Karpas-422 (cell line): ENCODE results near the gene BPIFA2. TPM values are rescaled to one million over a fixed set of nuclear protein-coding genes. Genes with fewer than 3 reads are reported as not detected.
"Not testable (repeated sequence)": the region's sequence is repeated elsewhere in the genome, so short reads cannot be mapped to it uniquely, and the experiment has no call there.

ENCODE experiments used
- DNase-seq: peaks from one replicate; pipeline ENCODE4 v3.0.0-alpha.2; 2015
- H2AFZ ChIP-seq: fragments of 200-600 bp; sonication (generic); 2 replicates; pipeline ENCODE4 v1.6.1; 2014; ENCODE audit warnings: antibody characterized with exemption, low read length, mixed read lengths
- H3K27ac ChIP-seq: fragments of 200-600 bp; sonication (generic); 2 replicates; pipeline ENCODE4 v1.5.1; 2014; ENCODE audit warnings: mild to moderate bottlenecking, low read length, moderate library complexity
- H3K27me3 ChIP-seq: fragments of 200-600 bp; sonication (generic); 2 replicates; pipeline ENCODE4 v1.6.1; 2014; ENCODE audit warnings: low read length, mixed read lengths
- H3K36me3 ChIP-seq: fragments of 200-600 bp; sonication (generic); 2 replicates; pipeline ENCODE4 v1.6.1; 2014; ENCODE audit warnings: low read length, mixed read lengths; ENCODE audit not compliant: insufficient read depth
- H3K4me1 ChIP-seq: fragments of 200-600 bp; sonication (generic); 2 replicates; pipeline ENCODE4 v1.6.1; 2014; ENCODE audit warnings: mild to moderate bottlenecking, low read length, mixed read lengths
- H3K4me2 ChIP-seq: fragments of 200-600 bp; sonication (generic); 2 replicates; pipeline ENCODE4 v1.6.1; 2014; ENCODE audit warnings: low read length, low read depth, mild to moderate bottlenecking; ENCODE audit not compliant: poor library complexity, severe bottlenecking
- H3K4me3 ChIP-seq: fragments of 200-600 bp; sonication (generic); 2 replicates; pipeline ENCODE4 v1.5.1; 2014; ENCODE audit warnings: mild to moderate bottlenecking, antibody characterized with exemption, low read length, mixed read lengths
- H3K79me2 ChIP-seq: fragments of 200-600 bp; sonication (generic); 2 replicates; pipeline ENCODE4 v1.6.1; 2014; ENCODE audit warnings: mild to moderate bottlenecking, low read length, mixed read lengths
- H3K9ac ChIP-seq: fragments of 200-600 bp; sonication (generic); 2 replicates; pipeline ENCODE4 v1.6.0; 2014; ENCODE audit warnings: low read length
- H3K9me2 ChIP-seq: fragments of 200-600 bp; sonication (generic), shearing (Covaris generic); replicated peaks from 2 replicates; pipeline ENCODE4 v1.6.0; 2014; ENCODE audit warnings: mild to moderate bottlenecking, low read length, moderate library complexity; ENCODE audit not compliant: insufficient read depth
- H3K9me3 ChIP-seq: fragments of 300-700, 200-600 bp; sonication (generic); 2 replicates; pipeline ENCODE4 v1.6.1; 2014; ENCODE audit warnings: low read length, mixed read lengths
- H4K20me1 ChIP-seq: fragments of 200-600 bp; sonication (generic); 2 replicates; pipeline ENCODE4 v1.6.1; 2014; ENCODE audit warnings: mild to moderate bottlenecking, antibody characterized with exemption, low read length, low read depth; ENCODE audit not compliant: insufficient read depth
- total RNA-seq: library from RNA; depleted of rRNA; stranded (reverse); fragments of >200 nt; shearing (Covaris generic); gene quantifications from 2 replicates; pipeline ENCODE4 v1.2.3, GENCODE V29; 2014; ENCODE audit warnings: low replicate concordance; rRNA removed

The BPIFA2 gene, protein sequence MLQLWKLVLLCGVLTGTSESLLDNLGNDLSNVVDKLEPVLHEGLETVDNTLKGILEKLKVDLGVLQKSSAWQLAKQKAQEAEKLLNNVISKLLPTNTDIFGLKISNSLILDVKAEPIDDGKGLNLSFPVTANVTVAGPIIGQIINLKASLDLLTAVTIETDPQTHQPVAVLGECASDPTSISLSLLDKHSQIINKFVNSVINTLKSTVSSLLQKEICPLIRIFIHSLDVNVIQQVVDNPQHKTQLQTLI
- total RNA-seq: not detected in 2 replicates

DNA sequence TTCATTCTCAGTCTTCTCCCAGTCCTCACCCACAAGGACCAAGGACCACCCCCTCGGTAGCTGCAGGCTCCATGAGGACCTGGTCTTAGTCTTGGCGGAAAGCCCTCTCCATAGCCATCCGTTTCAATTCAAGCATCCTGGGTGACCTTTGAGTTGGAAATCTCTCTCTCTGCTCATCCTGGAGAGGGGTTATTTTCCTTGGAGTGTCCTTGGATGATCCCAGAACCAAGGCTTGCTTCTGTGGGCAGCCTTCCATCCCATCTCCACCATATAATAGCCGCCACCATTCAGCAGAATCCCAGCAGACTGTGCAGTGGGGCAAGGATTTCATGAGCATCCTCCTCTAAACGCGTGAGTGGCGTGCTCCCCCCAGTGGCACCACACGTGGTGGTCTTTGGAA, at the start of gene BPIFA2:
Gene BPIFA2, plus strand, starts transcription at position 301 of the 400 bp plus-strand sequence. CDS start 987 bp downstream, outside the sequence.
- Histone ChIP-seq H3K27me3 (peaks cover 7% of the 10 kb centered on the region; the same call in 1 of the 2 replicates), H3K4me1 (peaks cover 27% of the 10 kb centered on the region), H3K27ac (no peak within 1 kb of the TSS), H3K36me3 (no peaks in the 10 kb centered on the region), H3K79me2 (no peaks in the 10 kb centered on the region), H2AFZ (no peak within 1 kb of the TSS), H3K9me2 (no peaks in the 10 kb centered on the region), H3K4me3 (no peak within 1 kb of the TSS), H3K9me3 (peaks cover 16% of the 10 kb centered on the region), H3K4me2 (no peak within 1 kb of the TSS), H4K20me1 (no peaks in the 10 kb centered on the region), H3K9ac (no peak within 1 kb of the TSS)
- no peak for DNase-seq

DNA sequence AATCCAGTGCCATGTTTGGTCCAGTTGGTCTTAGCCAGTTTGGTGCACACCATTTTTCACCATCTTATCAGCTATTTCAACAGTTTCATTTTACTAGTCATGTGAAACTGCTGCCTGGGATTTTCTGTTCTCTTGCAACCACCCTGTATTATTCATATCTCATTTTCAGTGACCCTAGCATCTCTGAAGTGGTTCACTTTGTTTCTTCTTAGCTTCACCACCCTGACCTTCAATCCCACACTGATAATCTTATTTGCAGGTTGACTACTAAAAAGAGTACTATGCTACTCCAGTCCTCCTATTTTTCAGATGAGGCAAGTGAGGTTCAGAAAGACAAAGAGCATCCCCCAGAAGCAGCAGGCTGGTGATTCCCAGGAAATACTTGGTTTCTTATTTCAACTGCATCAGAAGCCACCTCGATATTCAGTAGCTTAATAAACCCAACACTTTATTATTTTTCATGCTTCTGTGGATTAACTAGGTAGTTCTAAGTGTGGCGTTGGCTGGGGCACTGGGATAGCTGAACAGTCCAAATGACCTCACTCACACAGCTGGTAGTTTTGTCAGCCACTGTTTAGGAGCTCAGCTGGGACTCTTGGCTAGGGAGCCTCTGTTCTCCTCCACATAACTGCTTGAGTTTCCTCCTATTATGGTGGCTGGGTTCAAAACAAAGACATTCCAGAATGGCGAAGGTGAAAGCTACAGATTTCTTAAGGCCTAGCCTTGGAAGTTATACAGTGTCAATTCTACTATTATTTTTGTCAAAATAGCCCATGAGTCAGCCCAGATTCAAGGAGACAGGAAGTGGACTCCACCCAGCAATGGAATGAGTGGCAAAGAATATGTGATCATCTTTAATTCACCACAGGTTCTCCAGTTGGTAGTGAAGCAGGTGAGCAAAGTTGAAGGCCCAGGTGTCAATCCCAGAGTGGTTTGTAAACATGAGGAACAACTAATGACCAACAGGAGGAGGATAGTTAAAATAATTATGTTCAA, 47.9 kb upstream of the BPIFA2 start:
- no peaks in the 10 kb centered on the region for H3K27me3 ChIP-seq
- no peak for DNase-seq
- H3K4me3 ChIP-seq: no peak overlapping the region
- H4K20me1 ChIP-seq: no peaks in the 10 kb centered on the region
- no peak overlapping the region for H2AFZ ChIP-seq
- H3K36me3 ChIP-seq: no peaks in the 10 kb centered on the region
- H3K9ac ChIP-seq: no peak overlapping the region
- no peaks in the 10 kb centered on the region for H3K9me3 ChIP-seq
- no peaks in the 10 kb centered on the region for H3K9me2 ChIP-seq
- no peaks in the 10 kb centered on the region for H3K4me1 ChIP-seq
- H3K4me2 ChIP-seq: no peak overlapping the region
- H3K27ac ChIP-seq: no peak overlapping the region
- H3K79me2 ChIP-seq: no peaks in the 10 kb centered on the region

DNA sequence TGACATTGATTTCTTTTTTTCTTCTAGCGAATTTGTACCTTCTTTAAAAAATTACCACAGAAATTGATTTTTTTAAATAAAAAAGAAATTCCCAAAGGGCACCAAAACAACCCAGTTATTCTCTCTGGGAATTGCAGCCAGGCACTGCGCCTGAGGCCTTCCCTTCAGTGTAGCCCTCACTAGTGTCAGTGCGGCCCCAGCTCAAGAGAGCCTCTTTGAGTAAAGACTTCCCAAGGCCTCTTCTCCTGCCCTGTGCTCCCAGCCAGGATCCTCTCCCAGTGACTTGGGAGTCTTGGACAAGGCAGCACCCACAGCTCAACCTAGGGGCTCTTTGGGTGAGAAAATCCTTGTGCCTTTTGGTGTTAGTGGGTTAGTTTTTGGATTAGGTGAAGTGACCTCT, 47.0 kb upstream of the BPIFA2 start:
- Histone ChIP-seq H3K9me2 (no peaks in the 10 kb centered on the region), H3K9me3 (no peaks in the 10 kb centered on the region), H3K4me2 (no peak overlapping the region), H3K79me2 (no peaks in the 10 kb centered on the region), H3K27ac (no peak overlapping the region), H3K4me1 (no peaks in the 10 kb centered on the region), H3K4me3 (no peak overlapping the region), H4K20me1 (no peaks in the 10 kb centered on the region), H3K9ac (no peak overlapping the region), H2AFZ (no peak overlapping the region), H3K36me3 (no peaks in the 10 kb centered on the region), H3K27me3 (no peaks in the 10 kb centered on the region)
- no peak for DNase-seq

DNA sequence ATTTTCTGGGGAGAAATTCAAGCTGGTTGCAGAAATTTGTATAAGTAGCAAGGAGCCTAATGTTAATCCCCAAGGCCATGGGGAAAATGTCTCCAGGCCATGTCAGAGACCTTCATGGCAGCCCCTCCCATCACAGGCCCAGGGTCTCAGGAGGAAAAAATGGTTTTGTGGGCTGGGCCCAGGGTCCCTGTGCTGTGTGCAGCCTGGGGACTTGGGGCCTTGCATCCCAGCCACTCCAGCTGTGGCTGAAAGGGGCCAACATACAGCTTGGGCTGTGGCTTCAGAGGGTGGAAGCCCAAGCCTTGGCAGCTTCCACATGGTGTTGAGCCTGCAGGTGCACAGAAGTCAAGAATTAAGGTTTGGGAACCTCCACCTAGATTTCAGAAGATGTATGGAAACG, 45.7 kb upstream of the BPIFA2 start:
- not testable (repeated sequence) for H3K9me2 ChIP-seq, DNase-seq

DNA sequence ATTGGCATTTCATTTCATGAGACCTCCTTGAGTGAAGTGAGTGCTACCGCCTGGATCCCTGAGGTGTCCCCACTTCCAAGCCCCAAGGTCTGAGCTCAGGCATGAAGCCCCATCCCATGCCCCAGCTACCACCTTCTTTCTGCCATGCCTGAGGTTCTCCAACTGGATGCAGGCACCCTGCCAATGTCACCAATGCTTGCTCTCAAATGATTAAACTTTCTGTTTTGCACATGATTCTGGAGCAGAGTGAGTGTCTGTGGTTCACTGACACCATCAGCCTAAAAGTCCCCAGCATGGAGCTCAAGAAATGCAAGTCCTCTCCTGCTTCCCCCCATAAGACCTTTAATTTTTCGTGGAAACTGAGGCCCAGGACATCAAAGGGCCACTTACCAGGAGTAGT, 43.7 kb upstream of the BPIFA2 start:
- no peaks in the 10 kb centered on the region for H3K9me3 ChIP-seq
- no peak overlapping the region for H3K27ac ChIP-seq
- H3K4me1 ChIP-seq: peaks cover 3% of the 10 kb centered on the region; the same call in 1 of the 2 replicates
- H3K4me3 ChIP-seq: no peak overlapping the region
- no peaks in the 10 kb centered on the region for H3K79me2 ChIP-seq
- no peak for DNase-seq
- H3K4me2 ChIP-seq: no peak overlapping the region
- no peaks in the 10 kb centered on the region for H3K36me3 ChIP-seq
- no peaks in the 10 kb centered on the region for H3K9me2 ChIP-seq
- H3K27me3 ChIP-seq: no peaks in the 10 kb centered on the region
- no peak overlapping the region for H3K9ac ChIP-seq
- H4K20me1 ChIP-seq: no peaks in the 10 kb centered on the region
- H2AFZ ChIP-seq: no peak overlapping the region

More for the DNA sequence above, 45.7 kb upstream of the BPIFA2 start:
- H2AFZ ChIP-seq, H3K9me3 ChIP-seq, H3K79me2 ChIP-seq, H3K9ac ChIP-seq, H4K20me1 ChIP-seq, H3K27ac ChIP-seq, H3K27me3 ChIP-seq, H3K36me3 ChIP-seq, H3K4me3 ChIP-seq, H3K4me1 ChIP-seq, H3K4me2 ChIP-seq: not testable (repeated sequence)

DNA sequence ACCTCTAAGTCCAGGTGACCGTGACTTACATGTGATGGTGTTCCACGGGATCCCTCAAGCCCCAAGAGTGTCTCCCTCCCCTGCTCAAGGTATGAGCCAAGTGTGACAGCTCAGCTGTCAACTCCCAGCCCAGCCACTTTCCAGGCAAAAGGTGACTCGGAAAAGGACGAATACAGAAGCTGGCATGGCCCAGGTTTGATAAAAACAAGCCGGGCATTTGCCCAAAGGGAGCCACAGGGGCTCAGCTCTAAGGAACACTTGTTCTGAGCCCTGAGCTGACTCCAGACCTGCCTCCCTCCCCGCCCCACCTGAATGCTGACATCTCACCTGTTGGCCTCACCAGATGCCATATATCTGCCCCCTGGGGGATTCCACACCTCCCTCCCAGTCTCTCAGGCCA, 43.0 kb upstream of the BPIFA2 start:
- Histone ChIP-seq H3K4me1 (peaks cover 3% of the 10 kb centered on the region; the same call in 1 of the 2 replicates), H3K4me2 (no peak overlapping the region), H2AFZ (no peak overlapping the region), H3K27me3 (no peaks in the 10 kb centered on the region), H3K4me3 (no peak overlapping the region), H3K9ac (no peak overlapping the region), H3K9me3 (no peaks in the 10 kb centered on the region), H3K36me3 (no peaks in the 10 kb centered on the region), H3K79me2 (no peaks in the 10 kb centered on the region), H4K20me1 (no peaks in the 10 kb centered on the region), H3K9me2 (no peaks in the 10 kb centered on the region), H3K27ac (no peak overlapping the region)
- no peak for DNase-seq

DNA sequence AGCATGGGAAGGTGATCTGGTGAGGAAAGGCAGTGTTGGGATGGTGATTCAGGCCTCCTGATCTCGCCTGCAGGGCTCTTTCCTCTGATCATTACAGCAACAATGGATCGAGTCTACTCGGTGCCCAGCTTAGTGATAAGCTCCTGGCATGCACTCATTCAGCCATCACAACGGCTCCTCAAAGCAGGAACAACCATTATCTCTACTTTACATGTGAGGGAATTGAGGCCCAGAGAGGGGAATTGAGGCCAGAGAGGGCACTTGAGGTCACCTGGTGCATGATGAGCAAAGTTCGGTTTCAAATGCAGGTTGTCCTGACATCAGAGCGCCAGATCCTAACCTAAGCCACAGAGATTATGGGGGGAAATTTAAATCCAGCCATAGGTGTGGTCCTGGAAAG, 42.0 kb upstream of the BPIFA2 start:
- Histone ChIP-seq H3K9ac (no peak overlapping the region), H3K27ac (no peak overlapping the region), H2AFZ (no peak overlapping the region), H3K4me1 (peaks cover 3% of the 10 kb centered on the region; the same call in 1 of the 2 replicates), H3K79me2 (no peaks in the 10 kb centered on the region), H3K4me3 (no peak overlapping the region), H3K9me2 (no peaks in the 10 kb centered on the region), H4K20me1 (no peaks in the 10 kb centered on the region), H3K9me3 (no peaks in the 10 kb centered on the region), H3K4me2 (no peak overlapping the region), H3K36me3 (no peaks in the 10 kb centered on the region), H3K27me3 (no peaks in the 10 kb centered on the region)
- DNase-seq: no peak

DNA sequence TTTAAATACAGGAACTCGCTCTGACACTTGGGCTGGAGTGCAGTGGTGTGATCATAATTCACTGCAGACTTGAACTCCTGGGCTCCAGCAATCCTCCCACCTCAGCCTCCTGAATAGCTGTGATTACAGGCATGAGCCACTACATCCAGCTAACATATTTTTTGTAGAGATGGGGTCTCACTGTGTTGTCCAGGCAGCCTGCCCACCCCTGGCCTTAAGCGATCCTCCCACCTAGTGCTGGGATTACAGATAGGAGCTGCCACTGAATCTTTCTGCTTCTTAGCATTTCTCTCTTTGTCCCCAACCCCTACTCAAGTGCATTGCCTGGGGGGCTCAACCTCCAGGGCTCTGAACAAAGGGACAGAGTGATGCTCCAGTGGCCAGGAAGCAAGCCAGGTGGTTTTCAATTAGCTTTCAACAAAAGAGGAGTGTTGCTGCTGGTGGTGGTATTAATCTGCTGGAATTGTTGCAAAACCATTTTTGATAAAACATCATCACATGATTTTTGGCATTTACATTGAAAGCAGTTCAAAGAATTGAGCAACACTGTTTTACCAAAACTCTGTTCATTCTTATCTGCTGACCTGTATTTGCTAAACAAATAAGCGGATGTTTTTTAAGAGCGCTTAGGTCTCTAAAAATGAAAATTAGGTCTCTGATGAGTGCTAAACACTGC, 40.4 kb upstream of the BPIFA2 start:
- H3K36me3 ChIP-seq: no peaks in the 10 kb centered on the region
- no peak overlapping the region for H3K4me3 ChIP-seq
- H3K79me2 ChIP-seq: no peaks in the 10 kb centered on the region
- no peak overlapping the region for H3K9ac ChIP-seq
- no peaks in the 10 kb centered on the region for H3K9me3 ChIP-seq
- H3K4me1 ChIP-seq: peaks cover 3% of the 10 kb centered on the region; the same call in 1 of the 2 replicates
- H2AFZ ChIP-seq: no peak overlapping the region
- no peaks in the 10 kb centered on the region for H3K27me3 ChIP-seq
- no peak overlapping the region for H3K27ac ChIP-seq
- H3K4me2 ChIP-seq: no peak overlapping the region
- H4K20me1 ChIP-seq: no peaks in the 10 kb centered on the region
- DNase-seq: no peak
- no peaks in the 10 kb centered on the region for H3K9me2 ChIP-seq
